ENCODE data around the gene NDUFV2. TPM values are rescaled to one million over a fixed set of nuclear protein-coding genes. Genes with fewer than 3 reads are reported as not detected.

NDUFV2 gene
- total and polyA plus RNA-seq, 2 of the 13 experiments (the other 11 are each of a cell fraction or from before 2014, with no cell fraction given): 216 to 299 TPM

GRCh38 chr18:9104244-9104901, 1.9 kb downstream of the NDUFV2 start (continued):
- no peak for TF ChIP-seq TAF15 (IDR thresholded peaks at IDR 0.05; ENCODE audit: low read depth, low read length, poor library complexity, severe bottlenecking)
- no peak for TF ChIP-seq ARNTL (CRISPR knock-in tag; IDR thresholded peaks at IDR 0.05)
- TF ChIP-seq, protein P1, sequence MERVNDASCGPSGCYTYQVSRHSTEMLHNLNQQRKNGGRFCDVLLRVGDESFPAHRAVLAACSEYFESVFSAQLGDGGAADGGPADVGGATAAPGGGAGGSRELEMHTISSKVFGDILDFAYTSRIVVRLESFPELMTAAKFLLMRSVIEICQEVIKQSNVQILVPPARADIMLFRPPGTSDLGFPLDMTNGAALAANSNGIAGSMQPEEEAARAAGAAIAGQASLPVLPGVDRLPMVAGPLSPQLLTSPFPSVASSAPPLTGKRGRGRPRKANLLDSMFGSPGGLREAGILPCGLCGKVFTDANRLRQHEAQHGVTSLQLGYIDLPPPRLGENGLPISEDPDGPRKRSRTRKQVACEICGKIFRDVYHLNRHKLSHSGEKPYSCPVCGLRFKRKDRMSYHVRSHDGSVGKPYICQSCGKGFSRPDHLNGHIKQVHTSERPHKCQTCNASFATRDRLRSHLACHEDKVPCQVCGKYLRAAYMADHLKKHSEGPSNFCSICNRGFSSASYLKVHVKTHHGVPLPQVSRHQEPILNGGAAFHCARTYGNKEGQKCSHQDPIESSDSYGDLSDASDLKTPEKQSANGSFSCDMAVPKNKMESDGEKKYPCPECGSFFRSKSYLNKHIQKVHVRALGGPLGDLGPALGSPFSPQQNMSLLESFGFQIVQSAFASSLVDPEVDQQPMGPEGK (CRISPR knock-in tag; IDR thresholded peaks at IDR 0.05): peak; percentile 37; the same call in 1 of the 2 replicates
- 0 out of 2 replicates have a peak, but pooled peaks have one; percentile 13 for TF ChIP-seq FOXP4 (CRISPR knock-in tag; IDR thresholded peaks at IDR 0.05)
- no peak for TF ChIP-seq ZSCAN22 (CRISPR knock-in tag; IDR thresholded peaks at IDR 0.05)

GRCh38 chr18:9105420-9105819, 2.9 kb downstream of the NDUFV2 start:
- peak overlapping the region; percentile 57 to 78 (median 71) for H3K4me3 ChIP-seq (replicated peaks in 1 of 3; ENCODE audit: insufficient read depth in 1 of 3, low read depth in 2 of 3, low read length in 3 of 3)
- no peaks in the 10 kb centered on the region; a peak in 1 of 5 replicates for H3K27me3 ChIP-seq (ENCODE audit: control insufficient read depth in 1 of 2, insufficient read depth in 2 of 2, low read length in 2 of 2)
- peak overlapping the region; percentile 72 for H3K4me2 ChIP-seq (ENCODE audit: low read depth, low read length)
- H3K27ac ChIP-seq (ENCODE audit: extremely low read length, insufficient read depth, low read length): peak overlapping the region; percentile 92
- WGBS (ENCODE audit: low lambda C conversion rate): 39% methylated on average over 3 of the region's 3 CpGs
- ChIA-PET POLR2A (interaction anchor here (0.5 to 5.7 kb wide), 3 partner anchors 11 to 31 kb away, joined by 3 to 71 read pairs (median 67); partner anchors contain the start of gene ANKRD12), CTCF (ENCODE audit: low intra/inter-chr PET ratio, low total read pairs) (no interaction called here)
- peaks cover 78% of the 10 kb centered on the region for H3K79me2 ChIP-seq (ENCODE audit: insufficient read depth, low read length)
- peaks cover 0 to 3% of the 10 kb centered on the region in 2 experiments; a peak in 2 of 5 replicates for H3K36me3 ChIP-seq (replicated peaks in 1 of 2; ENCODE audit: control insufficient read depth in 1 of 2, insufficient read depth in 2 of 2, low read length in 2 of 2)
- in situ Hi-C loops (cut with HindIII; ENCODE audit: extremely low pct_ligation_motif_present, low pct_unique_long_range_greater_than_20kb) (no loop called here), intact Hi-C loops (cut with micrococcal nuclease; ENCODE audit: unreplicated experiment) (no loop called here)
- FAIRE-seq (no peak), DNase-seq (ENCODE audit: low spot score) (no peak), ATAC-seq (no peak)
- no TSS peak for BruUV-seq (replicated peaks)
- H3K9me3 ChIP-seq (ENCODE audit: low read length): no peaks in the 10 kb centered on the region
- no peak overlapping the region for H2AFZ ChIP-seq (ENCODE audit: low read length)
- peaks cover 69% of the 10 kb centered on the region for H3K4me1 ChIP-seq (ENCODE audit: insufficient read depth, low read length)
- H3K9ac ChIP-seq (ENCODE audit: insufficient read depth, low read depth, low read length): peak overlapping the region; percentile 96
- TF ChIP-seq ZNF713 (CRISPR knock-in tag; IDR thresholded peaks at IDR 0.05) (no peak), ZNF292 (CRISPR knock-in tag; IDR thresholded peaks at IDR 0.05; ENCODE audit: borderline replicate concordance, low read depth) (no peak), ZNF484 (CRISPR knock-in tag; IDR thresholded peaks at IDR 0.05; ENCODE audit: borderline replicate concordance, low read depth) (no peak), NCOA1 (CRISPR knock-in tag; IDR thresholded peaks at IDR 0.05) (no peak), NR3C1 (CRISPR knock-in tag; IDR thresholded peaks at IDR 0.05) (no peak), ZBTB8A (CRISPR knock-in tag; IDR thresholded peaks at IDR 0.05; ENCODE audit: borderline replicate concordance, low read depth) (no peak), SP5 (CRISPR knock-in tag; IDR thresholded peaks at IDR 0.05; ENCODE audit: borderline replicate concordance, low read depth) (no peak)
- TF ChIP-seq, protein P2, sequence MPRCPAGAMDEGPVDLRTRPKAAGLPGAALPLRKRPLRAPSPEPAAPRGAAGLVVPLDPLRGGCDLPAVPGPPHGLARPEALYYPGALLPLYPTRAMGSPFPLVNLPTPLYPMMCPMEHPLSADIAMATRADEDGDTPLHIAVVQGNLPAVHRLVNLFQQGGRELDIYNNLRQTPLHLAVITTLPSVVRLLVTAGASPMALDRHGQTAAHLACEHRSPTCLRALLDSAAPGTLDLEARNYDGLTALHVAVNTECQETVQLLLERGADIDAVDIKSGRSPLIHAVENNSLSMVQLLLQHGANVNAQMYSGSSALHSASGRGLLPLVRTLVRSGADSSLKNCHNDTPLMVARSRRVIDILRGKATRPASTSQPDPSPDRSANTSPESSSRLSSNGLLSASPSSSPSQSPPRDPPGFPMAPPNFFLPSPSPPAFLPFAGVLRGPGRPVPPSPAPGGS (CRISPR knock-in tag; IDR thresholded peaks at IDR 0.05): no peak
- H4K20me1 ChIP-seq (ENCODE audit: insufficient read depth, low read length): peaks cover 58% of the 10 kb centered on the region
